GM12865 (cell line): ENCODE measurements around the gene NOP53.

Source experiments
- DNase-seq: peaks from one replicate; pipeline ENCODE4 v3.0.0; 2010; ENCODE audit warnings: low read depth
- H3K4me3 ChIP-seq: 2 replicates; pipeline ENCODE4 v1.5.1; 2011; ENCODE audit warnings: mild to moderate bottlenecking, low read depth, low read length, control low read depth
- TF ChIP-seq, protein P1 (sequence below): IDR thresholded peaks from 2 replicates; pipeline ENCODE4 v1.5.1; 2011; ENCODE audit warnings: low read length, control low read depth, low read depth, inconsistent platforms; ENCODE audit not compliant: insufficient read depth; ENCODE audit errors: missing control alignments

Gene NOP53

DNA sequence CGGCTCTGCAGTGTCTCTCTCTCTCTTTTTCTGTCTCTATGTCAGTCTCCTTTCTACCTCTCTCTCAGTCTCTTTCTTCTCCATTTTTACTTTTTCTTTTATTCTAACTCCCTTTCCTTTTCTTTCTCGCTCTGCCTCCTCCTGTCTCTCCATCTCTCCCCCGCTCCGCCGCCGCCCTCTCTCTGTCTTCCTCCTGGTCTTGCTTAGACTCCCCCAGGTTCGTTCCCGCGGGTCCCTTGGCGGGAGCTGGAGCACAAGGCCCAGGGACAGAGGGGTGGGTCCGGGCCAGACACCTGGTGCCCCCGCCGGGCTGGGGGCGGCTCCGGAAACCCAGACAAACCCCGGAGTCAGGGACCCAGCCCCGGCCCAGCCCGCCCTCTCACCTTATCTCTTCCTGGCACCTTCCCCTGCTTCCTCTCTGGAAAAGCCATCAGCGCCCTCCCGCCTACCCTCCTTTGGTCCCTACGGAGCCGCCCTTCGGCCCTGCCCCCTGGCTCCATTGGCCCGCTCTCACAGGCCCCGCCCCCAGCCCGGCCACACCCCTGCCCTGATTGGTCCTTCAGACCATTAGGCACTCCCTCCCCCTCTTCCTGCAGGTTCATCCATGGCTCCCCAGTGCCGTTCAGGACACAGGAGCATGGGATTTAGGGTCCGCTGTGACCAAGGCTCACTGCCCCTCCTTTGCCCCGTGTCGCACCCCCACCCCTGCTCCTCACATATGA is 15.4 kb upstream of the NOP53 start:
- no peak overlapping the region for H3K4me3 ChIP-seq
- TF ChIP-seq, protein P1, sequence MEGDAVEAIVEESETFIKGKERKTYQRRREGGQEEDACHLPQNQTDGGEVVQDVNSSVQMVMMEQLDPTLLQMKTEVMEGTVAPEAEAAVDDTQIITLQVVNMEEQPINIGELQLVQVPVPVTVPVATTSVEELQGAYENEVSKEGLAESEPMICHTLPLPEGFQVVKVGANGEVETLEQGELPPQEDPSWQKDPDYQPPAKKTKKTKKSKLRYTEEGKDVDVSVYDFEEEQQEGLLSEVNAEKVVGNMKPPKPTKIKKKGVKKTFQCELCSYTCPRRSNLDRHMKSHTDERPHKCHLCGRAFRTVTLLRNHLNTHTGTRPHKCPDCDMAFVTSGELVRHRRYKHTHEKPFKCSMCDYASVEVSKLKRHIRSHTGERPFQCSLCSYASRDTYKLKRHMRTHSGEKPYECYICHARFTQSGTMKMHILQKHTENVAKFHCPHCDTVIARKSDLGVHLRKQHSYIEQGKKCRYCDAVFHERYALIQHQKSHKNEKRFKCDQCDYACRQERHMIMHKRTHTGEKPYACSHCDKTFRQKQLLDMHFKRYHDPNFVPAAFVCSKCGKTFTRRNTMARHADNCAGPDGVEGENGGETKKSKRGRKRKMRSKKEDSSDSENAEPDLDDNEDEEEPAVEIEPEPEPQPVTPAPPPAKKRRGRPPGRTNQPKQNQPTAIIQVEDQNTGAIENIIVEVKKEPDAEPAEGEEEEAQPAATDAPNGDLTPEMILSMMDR, result no peak
- DNase-seq, result peak; percentile 29

DNA sequence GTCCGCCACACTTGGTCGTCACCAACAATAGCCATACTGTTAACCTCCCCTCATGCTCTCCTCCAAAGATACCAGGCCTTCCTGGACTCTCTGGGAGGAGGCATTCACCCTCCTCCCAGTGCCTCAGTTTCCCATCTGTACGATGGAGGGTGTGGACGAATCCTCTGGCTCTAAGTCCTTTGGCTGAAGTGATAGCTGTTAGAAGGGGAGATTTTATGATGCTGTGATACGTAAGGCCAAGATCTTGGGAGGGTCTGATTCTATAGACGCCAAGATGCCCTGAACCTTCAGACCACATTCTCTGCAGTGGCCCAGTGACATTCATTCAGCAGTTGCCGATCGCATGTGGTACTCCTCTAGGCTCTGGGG is 14.8 kb upstream of the NOP53 start:
- TF ChIP-seq, protein P1, result no peak
- DNase-seq, result no peak
- no peak overlapping the region for H3K4me3 ChIP-seq

DNA sequence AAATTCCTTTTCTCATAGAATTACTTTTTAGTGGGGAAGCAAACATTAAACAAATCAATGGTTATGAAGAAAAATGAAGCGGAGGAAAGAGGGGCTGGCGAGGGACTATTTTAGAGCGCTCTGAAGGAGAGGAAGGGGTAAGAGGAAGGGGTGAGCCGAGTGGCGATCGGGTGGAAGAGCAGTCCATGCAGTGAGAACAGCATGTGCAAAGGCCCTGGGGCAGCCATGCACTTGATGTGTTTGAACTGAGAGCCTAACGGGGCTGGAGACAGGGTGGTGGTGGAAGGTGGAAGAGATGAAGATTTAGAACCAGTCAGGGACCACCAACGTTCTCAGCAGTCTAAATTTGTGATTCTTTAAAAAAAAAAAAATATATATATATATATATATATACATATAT is 14.4 kb upstream of the NOP53 start:
- TF ChIP-seq, protein P1, result no peak
- no peak overlapping the region for H3K4me3 ChIP-seq
- no peak for DNase-seq

DNA sequence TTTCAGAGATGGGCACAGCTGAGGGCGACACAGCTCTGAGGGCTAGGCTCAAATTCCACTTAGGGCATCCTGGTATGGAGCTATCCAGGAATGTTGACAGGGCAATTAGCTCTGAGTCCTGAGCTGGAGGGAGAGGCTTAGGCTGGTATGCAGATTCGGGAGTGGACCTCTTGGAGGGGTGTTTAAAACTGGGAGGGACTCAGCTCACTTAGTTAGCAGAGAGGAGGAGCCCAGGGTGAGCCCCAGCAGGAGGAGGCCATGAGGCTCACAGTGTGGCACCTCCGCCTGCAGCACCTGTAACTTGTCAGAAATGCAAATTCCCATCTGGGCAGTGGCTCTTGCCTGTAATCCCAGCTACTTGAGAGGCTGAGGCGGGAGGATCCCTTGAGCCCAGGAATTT is 10.2 kb upstream of the NOP53 start:
- DNase-seq, result no peak
- TF ChIP-seq, protein P1, result no peak

DNA sequence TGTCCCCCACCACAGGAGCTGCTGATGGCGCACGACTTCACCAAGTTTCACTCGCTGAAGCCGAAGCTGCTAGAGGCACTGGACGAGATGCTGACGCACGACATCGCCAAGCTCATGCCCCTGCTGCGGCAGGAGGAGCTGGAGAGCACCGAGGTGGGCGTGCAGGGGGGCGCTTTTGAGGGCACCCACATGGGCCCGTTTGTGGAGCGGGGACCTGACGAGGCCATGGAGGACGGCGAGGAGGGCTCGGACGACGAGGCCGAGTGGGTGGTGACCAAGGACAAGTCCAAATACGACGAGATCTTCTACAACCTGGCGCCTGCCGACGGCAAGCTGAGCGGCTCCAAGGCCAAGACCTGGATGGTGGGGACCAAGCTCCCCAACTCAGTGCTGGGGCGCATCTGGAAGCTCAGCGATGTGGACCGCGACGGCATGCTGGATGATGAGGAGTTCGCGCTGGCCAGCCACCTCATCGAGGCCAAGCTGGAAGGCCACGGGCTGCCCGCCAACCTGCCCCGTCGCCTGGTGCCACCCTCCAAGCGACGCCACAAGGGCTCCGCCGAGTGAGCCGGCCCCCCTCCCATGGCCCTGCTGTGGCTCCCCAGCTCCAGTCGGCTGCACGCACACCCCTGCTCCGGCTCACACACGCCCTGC is 4.4 kb upstream of the NOP53 start:
- DNase-seq, result no peak
- TF ChIP-seq, protein P1, result no peak

More for the DNA sequence above, 10.2 kb upstream of the NOP53 start:
- H3K4me3 ChIP-seq, result no peak overlapping the region

DNA sequence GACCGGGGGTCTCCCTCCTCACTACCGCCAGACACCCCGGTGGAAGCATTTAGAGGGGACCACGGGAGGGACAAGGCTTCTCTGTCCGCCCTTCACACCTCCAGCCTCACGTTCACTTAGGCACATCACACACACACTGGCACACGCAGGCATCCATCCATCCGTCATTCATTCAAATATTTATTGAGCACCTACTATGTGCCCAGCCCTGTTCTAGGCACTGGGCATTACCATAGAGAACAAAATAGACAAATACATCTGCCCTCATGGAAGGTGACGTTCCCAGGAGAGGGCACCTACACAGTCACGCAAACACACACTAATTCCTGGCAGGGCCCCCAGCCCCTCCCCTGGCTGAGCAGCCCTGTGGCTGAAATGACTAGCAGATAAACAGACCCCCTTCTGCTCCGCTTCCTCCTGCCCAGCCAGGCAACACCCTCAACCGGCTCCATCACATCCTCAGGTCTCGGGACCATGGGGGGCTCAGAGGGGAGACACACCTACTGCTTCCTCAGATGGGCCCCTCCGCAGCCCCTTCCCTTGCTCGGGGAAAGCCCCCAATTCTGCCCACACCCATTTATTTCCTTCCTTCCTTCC is 3.7 kb upstream of the NOP53 start:
- DNase-seq, result no peak
- TF ChIP-seq, protein P1, result no peak

More for the DNA sequence above, 4.4 kb upstream of the NOP53 start:
- no peak overlapping the region for H3K4me3 ChIP-seq

More for the DNA sequence above, 3.7 kb upstream of the NOP53 start:
- no peak overlapping the region for H3K4me3 ChIP-seq
